T-helper 1 cell treated with Interleukin-12 subunit alpha and Interleukin-12 subunit beta and Interleukin-4 antibody, amounts not matched to agents 30 μg/mL and 1 μg/mL, for 36 hours (primary cell): ENCODE measurements around the gene KCNN1.
"Not testable (repeated sequence)": the region's sequence is repeated elsewhere in the genome, so short reads cannot be mapped to it uniquely, and the experiment has no call there.

Experiments used
- H3K27ac Mint-ChIP-seq: one replicate; pipeline ENCODE4 v1.8.0; 2021; ENCODE audit warnings: mild to moderate bottlenecking, mixed read lengths
- H3K27me3 Mint-ChIP-seq: one replicate; pipeline ENCODE4 v1.8.0; 2021; ENCODE audit warnings: low read depth, mixed read lengths
- H3K36me3 Mint-ChIP-seq: one replicate; pipeline ENCODE4 v1.8.0; 2021; ENCODE audit warnings: low read depth, mixed read lengths
- H3K4me1 Mint-ChIP-seq: one replicate; pipeline ENCODE4 v1.8.0; 2021; ENCODE audit warnings: low read depth, mixed read lengths
- H3K4me3 Mint-ChIP-seq: one replicate; pipeline ENCODE4 v1.8.0; 2021; ENCODE audit warnings: mild to moderate bottlenecking, moderate library complexity, mixed read lengths
- H3K9me3 Mint-ChIP-seq: one replicate; pipeline ENCODE4 v1.8.0; 2021; ENCODE audit warnings: mixed read lengths

Gene KCNN1

GRCh38 chr19:17998827-17999150 is 31.9 kb downstream of the KCNN1 start:
- Mint-ChIP-seq H3K36me3 (peaks cover 2% of the 10 kb centered on the region), H3K4me1 (peaks cover 17% of the 10 kb centered on the region), H3K27me3 (no peaks in the 10 kb centered on the region), H3K4me3 (no peak overlapping the region), H3K9me3 (no peaks in the 10 kb centered on the region), H3K27ac (peak overlapping the region; percentile 50)

DNA sequence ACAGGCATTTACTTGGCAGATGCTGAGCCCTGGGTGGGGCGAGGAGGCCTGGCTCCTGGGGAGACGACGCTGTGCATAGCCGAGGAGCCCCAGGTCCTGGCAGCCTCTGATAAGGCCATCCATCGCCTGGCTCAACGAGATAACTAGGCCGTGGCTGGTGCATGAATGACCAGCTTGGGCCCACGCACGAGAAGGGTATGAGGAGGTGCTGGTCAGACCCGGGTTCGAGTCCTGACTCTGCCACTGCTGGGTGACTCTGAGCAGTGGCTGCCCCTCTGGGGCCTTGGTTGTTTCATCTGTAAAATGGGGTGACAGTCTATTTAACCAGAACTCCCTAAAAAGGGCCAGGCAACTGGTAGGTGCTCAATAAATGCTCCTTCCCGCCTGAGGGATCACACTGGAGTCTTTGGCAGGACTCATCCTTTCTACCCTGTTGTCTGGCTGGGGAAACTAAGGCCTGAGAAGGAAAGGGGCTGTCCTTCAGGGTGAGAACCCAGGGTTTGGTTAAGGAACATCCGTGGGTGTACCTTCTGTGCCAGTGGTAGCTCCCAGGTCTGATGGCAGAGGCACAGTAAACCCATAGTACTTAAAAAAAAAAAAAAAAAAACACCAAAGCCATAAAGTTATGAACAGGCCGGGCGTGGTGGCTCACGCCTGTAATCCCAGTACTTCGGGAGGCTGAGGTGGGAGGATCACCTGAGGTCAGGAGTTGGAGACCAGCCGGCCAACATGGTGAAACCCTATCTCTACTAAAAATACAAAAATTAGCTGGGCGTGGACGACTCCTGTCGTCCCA is 33.0 kb downstream of the KCNN1 start:
- Mint-ChIP-seq H3K36me3 (peaks cover 2% of the 10 kb centered on the region), H3K4me3 (peak overlapping the region; percentile 91), H3K27ac (peak overlapping the region; percentile 99), H3K27me3 (no peaks in the 10 kb centered on the region), H3K4me1 (peaks cover 17% of the 10 kb centered on the region), H3K9me3 (no peaks in the 10 kb centered on the region)

DNA sequence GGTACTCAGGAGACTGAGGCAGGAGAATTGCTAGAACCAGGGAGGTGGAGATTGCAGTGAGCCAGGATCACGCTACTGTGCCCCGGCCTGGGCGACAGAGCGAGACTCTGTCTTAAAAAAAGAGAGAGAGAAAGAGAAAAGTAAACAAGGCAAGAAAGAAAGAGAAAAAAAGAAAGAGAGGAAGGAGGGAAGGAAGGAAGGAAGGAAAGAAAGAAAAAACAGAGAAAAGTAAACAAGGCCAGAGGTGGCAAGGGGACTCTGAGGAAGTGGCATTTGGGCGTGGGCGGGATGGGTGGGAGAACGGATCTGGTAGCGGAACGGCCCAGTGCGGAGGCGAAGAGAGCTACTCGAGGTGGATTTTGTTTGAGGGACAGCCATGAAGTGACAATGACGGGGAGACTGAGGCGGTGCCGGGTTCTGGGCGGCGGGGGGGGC is 33.6 kb downstream of the KCNN1 start:
- Mint-ChIP-seq H3K4me1 (peaks cover 17% of the 10 kb centered on the region), H3K27me3 (no peaks in the 10 kb centered on the region), H3K27ac (peak overlapping the region; percentile 99), H3K9me3 (no peaks in the 10 kb centered on the region), H3K36me3 (peaks cover 3% of the 10 kb centered on the region), H3K4me3 (peak overlapping the region; percentile 91)

DNA sequence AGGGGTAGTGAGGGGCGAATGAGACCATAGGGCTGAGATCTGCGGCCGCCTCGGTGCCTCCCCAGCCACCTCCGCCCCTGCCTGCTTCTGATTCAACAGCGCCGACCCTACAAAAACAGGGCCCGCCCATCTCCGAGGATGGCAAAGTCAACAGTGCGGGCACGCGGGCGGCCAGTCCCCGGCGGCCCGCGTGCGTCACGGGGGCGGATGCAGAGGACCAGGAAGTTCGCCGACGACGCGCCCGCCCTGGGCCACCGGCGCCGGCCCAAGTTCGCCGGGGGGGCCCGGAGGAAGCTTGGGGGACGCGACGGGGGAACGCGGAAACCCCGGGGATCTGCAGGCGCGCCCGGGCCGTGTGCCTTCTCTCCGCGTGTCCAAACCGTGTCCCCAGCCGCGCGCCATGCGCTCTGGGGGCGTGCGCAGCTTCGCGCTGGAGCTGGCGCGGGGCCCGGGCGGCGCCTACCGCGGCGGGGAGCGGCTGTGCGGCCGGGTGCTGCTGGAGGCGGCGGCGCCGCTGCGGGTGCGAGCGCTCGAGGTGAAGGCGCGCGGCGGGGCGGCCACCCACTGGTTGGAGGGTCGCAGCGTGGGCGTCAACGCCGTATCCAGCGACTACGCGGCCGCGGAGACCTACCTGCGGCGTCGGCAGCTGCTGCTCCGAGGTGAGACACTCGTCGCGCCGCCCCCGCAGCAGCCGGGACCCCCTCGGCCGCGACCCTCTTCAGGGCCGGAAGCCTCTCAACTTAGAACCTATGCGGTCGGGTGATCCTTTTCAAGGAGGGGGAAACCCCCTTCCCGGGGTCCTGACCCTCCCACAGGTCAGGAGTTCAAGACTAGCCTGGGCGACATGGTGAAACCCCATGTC is 34.2 kb downstream of the KCNN1 start:
- Mint-ChIP-seq H3K27me3 (no peaks in the 10 kb centered on the region), H3K4me1 (peaks cover 17% of the 10 kb centered on the region)

GRCh38 chr19:18001777-18002345 is 35.0 kb downstream of the KCNN1 start:
- Mint-ChIP-seq H3K9me3 (no peaks in the 10 kb centered on the region), H3K27ac (peak overlapping the region; percentile 90), H3K36me3 (peaks cover 5% of the 10 kb centered on the region), H3K4me3 (peak overlapping the region; percentile 91), H3K27me3 (no peaks in the 10 kb centered on the region), H3K4me1 (peaks cover 19% of the 10 kb centered on the region)

More for the DNA sequence above, 34.2 kb downstream of the KCNN1 start:
- Mint-ChIP-seq H3K9me3 (no peaks in the 10 kb centered on the region), H3K4me3 (peak overlapping the region; percentile 91), H3K27ac (peak overlapping the region; percentile 99), H3K36me3 (peaks cover 3% of the 10 kb centered on the region)

- peaks cover 21% of the 10 kb centered on the region for H3K4me1 Mint-ChIP-seq
- H3K36me3 Mint-ChIP-seq: peaks cover 10% of the 10 kb centered on the region
- H3K9me3 Mint-ChIP-seq: no peaks in the 10 kb centered on the region
- peak overlapping the region; percentile 91 for H3K4me3 Mint-ChIP-seq
- H3K27ac Mint-ChIP-seq: peak overlapping the region; percentile 9
- H3K27me3 Mint-ChIP-seq: no peaks in the 10 kb centered on the region
Measured at GRCh38 chr19:18002347-18002850, 35.5 kb downstream of the KCNN1 start.

- not testable (repeated sequence) for H3K27ac Mint-ChIP-seq
Measured at GRCh38 chr19:18005750-18006149, 38.8 kb downstream of the KCNN1 start.

GRCh38 chr19:18007044-18007916 is 40.4 kb downstream of the KCNN1 start:
- H3K4me3 Mint-ChIP-seq: peak overlapping the region; percentile 95
- H3K36me3 Mint-ChIP-seq: peaks cover 30% of the 10 kb centered on the region
- peaks cover 28% of the 10 kb centered on the region for H3K4me1 Mint-ChIP-seq
- no peaks in the 10 kb centered on the region for H3K9me3 Mint-ChIP-seq
- H3K27me3 Mint-ChIP-seq: no peaks in the 10 kb centered on the region
- peak overlapping the region; percentile 93 for H3K27ac Mint-ChIP-seq

More at GRCh38 chr19:18005750-18006149, 38.8 kb downstream of the KCNN1 start:
- not testable (repeated sequence) for H3K27me3 Mint-ChIP-seq, H3K9me3 Mint-ChIP-seq, H3K4me3 Mint-ChIP-seq
- Mint-ChIP-seq H3K4me1 (peaks cover 25% of the 10 kb centered on the region), H3K36me3 (peaks cover 26% of the 10 kb centered on the region)

- peaks cover 33% of the 10 kb centered on the region for H3K4me1 Mint-ChIP-seq
- H3K36me3 Mint-ChIP-seq: peaks cover 35% of the 10 kb centered on the region
- H3K4me3 Mint-ChIP-seq: peak within 1 kb of the TSS; percentile 95
- H3K27ac Mint-ChIP-seq: peak within 1 kb of the TSS; percentile 93
- H3K9me3 Mint-ChIP-seq: no peaks in the 10 kb centered on the region
- H3K27me3 Mint-ChIP-seq: no peaks in the 10 kb centered on the region
Measured at GRCh38 chr19:18007917-18008673, 41.2 kb downstream of the KCNN1 start, which contains the start of gene ARRDC2. ARRDC2 (plus strand) TSS chr19:18008170; CDS start chr19:18008311, 141 bp downstream.

- Mint-ChIP-seq H3K4me3 (peak overlapping the region; percentile 95), H3K27ac (peak overlapping the region; percentile 76), H3K36me3 (peaks cover 42% of the 10 kb centered on the region), H3K27me3 (no peaks in the 10 kb centered on the region), H3K9me3 (no peaks in the 10 kb centered on the region), H3K4me1 (peaks cover 40% of the 10 kb centered on the region)
Measured at GRCh38 chr19:18008814-18009213, 41.9 kb downstream of the KCNN1 start.

- H3K9me3 Mint-ChIP-seq: no peaks in the 10 kb centered on the region
- peaks cover 48% of the 10 kb centered on the region for H3K4me1 Mint-ChIP-seq
- peaks cover 49% of the 10 kb centered on the region for H3K36me3 Mint-ChIP-seq
- H3K27me3 Mint-ChIP-seq: no peaks in the 10 kb centered on the region
- H3K27ac Mint-ChIP-seq: peak overlapping the region; percentile 76
- peak overlapping the region; percentile 95 for H3K4me3 Mint-ChIP-seq
Measured at GRCh38 chr19:18009412-18010066, 42.6 kb downstream of the KCNN1 start.

- no peaks in the 10 kb centered on the region for H3K9me3 Mint-ChIP-seq
- H3K27me3 Mint-ChIP-seq: no peaks in the 10 kb centered on the region
- no peak overlapping the region for H3K27ac Mint-ChIP-seq
- H3K4me3 Mint-ChIP-seq: peak overlapping the region; percentile 76
- peaks cover 51% of the 10 kb centered on the region for H3K36me3 Mint-ChIP-seq
- peaks cover 52% of the 10 kb centered on the region for H3K4me1 Mint-ChIP-seq
Measured at GRCh38 chr19:18010149-18010548, 43.2 kb downstream of the KCNN1 start.
